Sigmoid colon (tissue), 4 donors: Measurements from ENCODE around the gene GRID1.

ENCODE experiments used
- CTCF ChIP-seq, 4 experiments: fragments of 450-650 bp in 3 of 4; fragments of 200-600 bp in 1 of 4; IDR thresholded peaks; one replicate each; pipeline ENCODE4 v1.5.1; 2016 to 2019; ENCODE audit warnings: antibody characterized with exemption in 4 of 4, mild to moderate bottlenecking in 3 of 4, moderate library complexity in 2 of 4
- EP300 ChIP-seq, 4 donors: sonication (generic); formaldehyde crosslinking; IDR thresholded peaks; one replicate each; pipeline ENCODE4 v1.6.1; 2017; ENCODE audit warnings: antibody characterized with exemption in 4 of 4
- POLR2A ChIP-seq, 2 donors: fragments of 450-650 bp; IDR thresholded peaks; one replicate each; pipeline ENCODE4 v1.6.1; 2016; ENCODE audit warnings: antibody characterized with exemption in 2 of 2, mild to moderate bottlenecking in 2 of 2, moderate library complexity in 2 of 2
- POLR2AphosphoS5 ChIP-seq, 4 donors: sonication (generic); formaldehyde crosslinking; IDR thresholded peaks; one replicate each; pipeline ENCODE4 v1.6.1; 2017; ENCODE audit warnings: antibody characterized with exemption in 4 of 4

GRCh38 chr10:86231796-86232560, 134.6 kb downstream of the GRID1 start:
- TF ChIP-seq POLR2A (IDR thresholded peaks at IDR 0.05) = no peak
- TF ChIP-seq CTCF (IDR thresholded peaks at IDR 0.05) = no peak
- no peak for TF ChIP-seq POLR2AphosphoS5 (IDR thresholded peaks at IDR 0.05)
- TF ChIP-seq EP300 (IDR thresholded peaks at IDR 0.05) = no peak
